Heart left ventricle (tissue), 16 donors: ENCODE measurements around the gene SLC30A7. TPM values are rescaled to one million over a fixed set of nuclear protein-coding genes. Genes with fewer than 3 reads are reported as not detected.

Experiments
- ATAC-seq, 4 donors: fragments of 200-7000 bp; cut with Tn5 transposase; one replicate each; pipeline ENCODE4 v1.9.1; 2020 to 2022; ENCODE audit warnings: moderate library complexity in 4 of 4, mild to moderate bottlenecking in 3 of 4, moderate number of reproducible peaks in 1 of 4
- DNase-seq, 5 donors: peaks; one replicate each; pipeline ENCODE4 v3.0.0-alpha.2; 2020
- H3K27ac ChIP-seq, 12 donors: fragments of 200-600 bp; sonication (generic) in 4 of 12; one replicate each; pipeline versions ENCODE4 v1.5.0 to v1.8.0; 2016 to 2022; ENCODE audit warnings: mild to moderate bottlenecking in 2 of 12
- H3K27me3 ChIP-seq, 9 donors: fragments of 200-600 bp; sonication (generic) in 2 of 9; one replicate each; pipeline versions ENCODE4 v1.5.1 to v1.8.0; 2016 to 2022; ENCODE audit warnings: mild to moderate bottlenecking in 3 of 9
- H3K36me3 ChIP-seq, 9 donors: fragments of 200-600 bp; sonication (generic) in 2 of 9; one replicate each; pipeline versions ENCODE4 v1.5.0 to v1.8.0; 2018 to 2022; ENCODE audit warnings: mild to moderate bottlenecking in 2 of 9
- H3K4me1 ChIP-seq, 12 donors: fragments of 200-600 bp; sonication (generic) in 4 of 12; one replicate each; pipeline versions ENCODE4 v1.5.0 to v1.8.0; 2016 to 2022; ENCODE audit warnings: mild to moderate bottlenecking in 3 of 12
- H3K4me3 ChIP-seq, 12 donors: fragments of 200-600 bp; sonication (generic) in 4 of 12; one replicate each; pipeline versions ENCODE4 v1.5.0 to v1.8.0; 2017 to 2022; ENCODE audit warnings: mild to moderate bottlenecking in 9 of 12, moderate library complexity in 4 of 12
- H3K9me3 ChIP-seq, 12 donors: fragments of 200-600 bp; sonication (generic) in 4 of 12; one replicate each; pipeline versions ENCODE4 v1.5.0 to v1.8.0; 2016 to 2022; ENCODE audit warnings: mild to moderate bottlenecking in 1 of 12
- POLR2A ChIP-seq, 2 donors: fragments of 450-650 bp; IDR thresholded peaks; one replicate each; pipeline ENCODE4 v1.6.1; 2017; ENCODE audit warnings: antibody characterized with exemption in 2 of 2, mild to moderate bottlenecking in 2 of 2, moderate library complexity in 2 of 2
- WGBS, 4 donors: extraction: QIAGEN DNeasy Blood & Tissue Kit in 2 of 4; methylation state at CpG; one replicate each; pipeline versions ENCODE4 v1.1.5 to v1.1.7; 2013 to 2018; 5-methylcytosine and 5-hydroxymethylcytosine counted together
- intact Hi-C, 10 donors: fragments of 100-400 bp; cut with DNase I; formaldehyde crosslinking; loops; one replicate each; pipeline versions ENCODE4 v1.11.1 to v1.14.2; 2022
- polyA plus RNA-seq, 2 donors: library from polyadenylated mRNA; stranded (reverse); fragments of 200-250 nt; gene quantifications; one replicate each; pipeline ENCODE4 v1.2.3, GENCODE V29; 2013
- total RNA-seq, 9 donors: library from RNA; depleted of rRNA in 2 of 9; stranded (reverse); fragments of >200 nt in 2 of 9; fragmentation: NEBNext Ultra II Directional in 3 of 9; extraction: Animal tissue kit (Norgen Biotek cat#: 25700) in 3 of 9; gene quantifications; one replicate each; pipeline versions ENCODE4 v1.1.0 to v1.2.4, GENCODE V29; 2016 to 2023
- TF ChIP-seq, protein P1 (sequence below), 12 donors: fragments of 200-600 bp; sonication (generic) in 4 of 12; IDR thresholded peaks; one replicate each; pipeline versions ENCODE4 v1.5.0 to v1.8.0; 2018 to 2022; ENCODE audit warnings: antibody characterized with exemption in 12 of 12, mild to moderate bottlenecking in 5 of 12
- donor health status: ischemic (EF 13 %, LVEDD 7.1; RV severe dilation, severe dysfunction).
- donor health status: healthy with polysubstance abuse.
- donor health status: DM: no; HTN: yes; CAD: no.
- donor health status: DM: no; HTN: no; CAD: no.
- donor health status: ischemic (EF 25% LVEDD 6.9; RV normal size, moderate dysfunction).
- donor health status: ischemic (EF 25% LVEDD 5.7; RV mildly dilated, moderate dysfunction).
- donor health status: healthy.
- donor health status: DM: yes; HTN: yes; CAD: no.
- donor health status: ischemic (EF 35%, LVEDD 5.7; RV mildly dilated, moderate dysfunction).
- donor health status: nonischemic (EF 11% LVEDD 7.7; RV severe dilation, severe dysfunction).
- donor health status: DM: yes; HTN: yes; CAD: no.
- donor health status: PGD.
- donor health status: ischemic (EF 29% LVEDD 5.4; RV normal size, mild dysfunction).
- donor health status: nonischemic (EF 23%, LVEDD 6.1; RV moderate dilation, normal function).

SLC30A7 gene
- total and polyA plus RNA-seq, 11 donors = 1.6 to 19.4 (median 4.8) TPM

DNA sequence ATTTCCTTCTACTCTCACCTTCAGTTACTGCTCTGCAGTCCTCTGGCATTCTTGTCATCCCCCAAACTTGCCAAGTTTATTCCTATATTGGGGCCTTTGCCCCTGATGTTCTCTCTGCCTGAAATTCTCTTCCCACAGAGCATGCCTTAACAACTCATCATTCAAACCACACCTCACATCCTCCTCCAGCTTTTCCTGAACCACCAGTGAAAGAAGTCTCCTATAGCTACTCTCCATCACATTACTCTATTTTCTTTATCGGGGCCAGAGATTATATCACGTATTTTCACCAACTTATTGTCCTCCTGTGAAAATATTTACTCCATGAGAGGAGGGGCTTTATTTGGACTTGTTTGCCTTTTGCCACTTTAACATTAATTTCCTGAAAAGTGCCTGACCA lies 33.3 kb upstream of the SLC30A7 start:
- intact Hi-C loops = loop anchor here in 4 of 10 donors (10.0 kb wide), 2 partner anchors 148 to 1058 kb away; partner anchors contain the start of gene VCAM1 (in 1 of the 4)
- H3K4me1 ChIP-seq = peaks cover 0 to 10% (median 0%) of the 10 kb centered on the region in 12 donors

DNA sequence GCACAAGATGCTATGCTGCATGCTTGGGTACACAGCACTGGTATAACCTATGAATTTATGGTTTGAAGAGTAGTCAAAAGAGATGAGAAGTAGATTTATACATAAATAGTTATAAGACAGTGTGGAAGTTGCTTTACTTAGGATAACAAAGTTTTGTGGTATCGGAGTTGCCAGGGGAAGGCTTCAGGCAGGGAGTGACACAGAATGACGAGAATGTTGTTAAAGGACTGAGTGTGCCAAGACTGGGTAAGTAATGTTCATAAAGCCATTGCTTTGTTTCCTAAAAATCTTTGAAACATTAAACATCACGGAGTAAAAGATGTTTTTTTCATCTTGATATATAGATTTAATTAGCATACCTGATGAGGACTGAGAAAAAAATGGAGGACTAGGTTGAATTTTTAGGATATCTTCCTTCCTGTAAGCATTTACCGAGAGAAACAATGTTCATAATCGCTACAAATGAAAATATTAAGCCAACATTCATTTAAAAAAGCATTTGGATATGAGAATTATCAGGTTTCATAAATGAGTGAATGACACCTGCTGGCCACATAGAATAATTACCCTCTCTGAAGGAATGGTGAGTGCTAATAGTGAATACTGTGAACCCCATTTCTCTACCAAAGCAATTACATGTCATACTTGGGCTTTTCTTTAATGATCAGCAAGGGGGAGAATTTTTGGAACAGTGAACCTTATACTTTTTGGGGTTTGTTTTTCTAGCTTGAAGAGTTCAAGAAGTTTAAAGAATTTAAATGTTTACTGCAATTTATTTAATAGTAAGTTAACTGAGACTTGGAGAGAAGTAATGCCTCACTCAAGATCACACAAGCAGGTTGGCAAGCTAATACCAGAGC lies 29.6 kb upstream of the SLC30A7 start:
- DNase-seq (no peak), ATAC-seq (peak in 3 of 4 donors; percentile 55 to 69 (median 60))
- no peak for TF ChIP-seq POLR2A (IDR thresholded peaks at IDR 0.05)
- TF ChIP-seq, protein P1, sequence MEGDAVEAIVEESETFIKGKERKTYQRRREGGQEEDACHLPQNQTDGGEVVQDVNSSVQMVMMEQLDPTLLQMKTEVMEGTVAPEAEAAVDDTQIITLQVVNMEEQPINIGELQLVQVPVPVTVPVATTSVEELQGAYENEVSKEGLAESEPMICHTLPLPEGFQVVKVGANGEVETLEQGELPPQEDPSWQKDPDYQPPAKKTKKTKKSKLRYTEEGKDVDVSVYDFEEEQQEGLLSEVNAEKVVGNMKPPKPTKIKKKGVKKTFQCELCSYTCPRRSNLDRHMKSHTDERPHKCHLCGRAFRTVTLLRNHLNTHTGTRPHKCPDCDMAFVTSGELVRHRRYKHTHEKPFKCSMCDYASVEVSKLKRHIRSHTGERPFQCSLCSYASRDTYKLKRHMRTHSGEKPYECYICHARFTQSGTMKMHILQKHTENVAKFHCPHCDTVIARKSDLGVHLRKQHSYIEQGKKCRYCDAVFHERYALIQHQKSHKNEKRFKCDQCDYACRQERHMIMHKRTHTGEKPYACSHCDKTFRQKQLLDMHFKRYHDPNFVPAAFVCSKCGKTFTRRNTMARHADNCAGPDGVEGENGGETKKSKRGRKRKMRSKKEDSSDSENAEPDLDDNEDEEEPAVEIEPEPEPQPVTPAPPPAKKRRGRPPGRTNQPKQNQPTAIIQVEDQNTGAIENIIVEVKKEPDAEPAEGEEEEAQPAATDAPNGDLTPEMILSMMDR (IDR thresholded peaks at IDR 0.05) = peak; percentile 46 to 78 (median 65)
- Histone ChIP-seq H3K36me3 (no peaks in the 10 kb centered on the region), H3K9me3 (no peaks in the 10 kb centered on the region), H3K27me3 (no peaks in the 10 kb centered on the region), H3K4me1 (peaks cover 0 to 10% (median 2%) of the 10 kb centered on the region in 12 donors), H3K27ac (no peak overlapping the region), H3K4me3 (peak overlapping the region in 4 of 12 donors; percentile 8 to 27 (median 11))
- intact Hi-C loops = loop anchor here (1.0 to 10.0 kb wide), 12 partner anchors 31 to 1061 kb away; partner anchors contain the start of gene VCAM1 (in 1 of the 10)
- whole genome bisulfite sequencing, 4 donors = 21 to 33% (median 25%) methylated on average over 5 of the region's 5 CpGs

More for the DNA sequence above, 33.3 kb upstream of the SLC30A7 start:
- 77 to 84% (median 80%) methylated on average over 2 of the region's 2 CpGs for WGBS, 4 donors
- no peak for DNase-seq
- no peak overlapping the region for H3K27ac ChIP-seq
- TF ChIP-seq POLR2A (IDR thresholded peaks at IDR 0.05) = no peak
- TF ChIP-seq, protein P1 (IDR thresholded peaks at IDR 0.05) = no peak
- H3K36me3 ChIP-seq = no peaks in the 10 kb centered on the region
- no peak for ATAC-seq
- H3K4me3 ChIP-seq = no peak overlapping the region
- H3K9me3 ChIP-seq = no peaks in the 10 kb centered on the region
- no peaks in the 10 kb centered on the region for H3K27me3 ChIP-seq

DNA sequence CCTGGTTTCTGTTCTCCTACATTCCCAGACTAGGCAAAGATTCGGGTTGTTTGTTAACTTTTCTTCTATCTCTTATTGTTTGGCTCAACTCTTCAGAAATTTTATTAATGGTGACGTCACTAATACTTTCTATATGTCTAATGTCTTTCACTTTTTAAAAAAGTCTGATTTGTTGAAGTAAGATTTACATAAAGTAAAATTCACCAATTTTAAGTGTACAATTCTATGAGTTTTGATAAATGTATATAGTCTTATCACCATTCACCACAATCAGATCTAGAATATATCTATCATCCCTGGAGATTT lies 29.0 kb upstream of the SLC30A7 start:
- no peak for ATAC-seq
- 73 to 78% (median 76%) methylated on average over 2 of the region's 2 CpGs for WGBS, 4 donors
- H3K9me3 ChIP-seq = no peaks in the 10 kb centered on the region
- H3K27me3 ChIP-seq = no peaks in the 10 kb centered on the region
- H3K4me1 ChIP-seq = peaks cover 0 to 10% (median 2%) of the 10 kb centered on the region in 12 donors
- no peaks in the 10 kb centered on the region for H3K36me3 ChIP-seq
- no peak overlapping the region for H3K4me3 ChIP-seq
- intact Hi-C loops = loop anchor here (1.0 to 10.0 kb wide), 12 partner anchors 32 to 1062 kb away; partner anchors contain the start of gene VCAM1 (in 1 of the 10)
- no peak for DNase-seq
- TF ChIP-seq, protein P1 (IDR thresholded peaks at IDR 0.05) = no peak
- no peak for TF ChIP-seq POLR2A (IDR thresholded peaks at IDR 0.05)
- H3K27ac ChIP-seq = no peak overlapping the region

DNA sequence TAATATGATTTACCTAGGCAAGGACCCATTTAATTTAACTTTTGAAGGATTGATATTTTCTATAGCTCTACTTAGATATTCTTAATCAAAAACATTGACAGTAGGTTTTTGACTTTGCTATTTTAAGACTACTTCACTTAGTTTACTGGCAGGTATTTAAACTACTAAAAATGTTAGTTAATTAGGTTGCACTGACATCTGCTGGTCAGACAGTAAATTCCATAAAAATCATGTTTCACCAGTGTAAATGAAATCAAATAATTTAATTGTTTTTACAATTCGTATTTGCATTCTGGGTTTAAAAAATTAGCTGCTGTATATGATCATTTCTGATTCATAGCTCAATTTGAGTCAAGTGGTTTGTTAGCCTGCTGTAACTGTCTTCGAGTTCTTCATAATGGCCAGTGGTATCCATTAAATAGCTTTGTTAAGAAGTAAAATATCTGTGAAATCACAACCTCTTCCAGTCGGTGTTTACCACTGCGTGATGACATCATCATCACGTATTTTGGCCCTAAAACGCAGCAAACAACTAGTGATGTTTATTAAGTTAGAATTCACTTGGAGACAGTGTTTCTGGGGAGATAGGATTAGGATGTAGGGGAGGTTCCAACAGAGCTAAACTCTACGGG lies 27.4 kb upstream of the SLC30A7 start:
- no peak overlapping the region for H3K27ac ChIP-seq
- intact Hi-C loops = loop anchor here in 9 of 10 donors (1.0 to 10.0 kb wide), 10 partner anchors 154 to 1064 kb away; partner anchors contain the start of gene VCAM1 (in 1 of the 9)
- no peaks in the 10 kb centered on the region for H3K9me3 ChIP-seq
- 11 to 15% (median 12%) methylated on average over 7 of the region's 7 CpGs for WGBS, 4 donors
- DNase-seq (no peak), ATAC-seq (peak in 2 of 4 donors; percentile 39 to 50)
- H3K27me3 ChIP-seq = no peaks in the 10 kb centered on the region
- H3K4me1 ChIP-seq = peaks cover 0 to 10% (median 2%) of the 10 kb centered on the region in 12 donors
- peaks cover 0 to 5% (median 0%) of the 10 kb centered on the region in 9 donors for H3K36me3 ChIP-seq
- H3K4me3 ChIP-seq = no peak overlapping the region
- no peak for TF ChIP-seq POLR2A (IDR thresholded peaks at IDR 0.05)
- TF ChIP-seq, protein P1 (IDR thresholded peaks at IDR 0.05) = peak; percentile 62 to 85 (median 75)
